A549 (cell line): Measurements from ENCODE around the gene DCAF8. TPM values are rescaled to one million over a fixed set of nuclear protein-coding genes. Genes with fewer than 3 reads are reported as not detected.
A peak's percentile ranks its signal among the peaks of the same experiment; 100 is the strongest.

Experiments
- ATAC-seq, 2 experiments: fragments of 200-7000 bp in 1 of 2; fragments of >200 bp in 1 of 2; cut with Nextera tagmentation in 1 of 2; cut with Tn5 transposase in 1 of 2; 3 replicates each; pipeline versions ENCODE4 v1.8.0 to v1.9.1; 2018 to 2020; ENCODE audit warnings: mild to moderate bottlenecking in 1 of 2, moderate library complexity in 1 of 2
- CTCF ChIA-PET: fragments of 300-600 bp; sonication (Branson Sonifier 250); formaldehyde crosslinking; extraction: SDS; loops from one replicate; lab custom pipeline; 2021; ENCODE audit warnings: antibody characterized with exemption, inconsistent platforms; lab: Yijun Ruan, JAX
- POLR2A ChIA-PET: fragments of 350-600 bp; formaldehyde crosslinking; extraction: SDS; loops from one replicate; lab custom pipeline; 2021; ENCODE audit warnings: antibody characterized with exemption, inconsistent platforms; lab: Yijun Ruan, JAX
- DNase-seq, 2 experiments: peaks; one replicate each; pipeline versions ENCODE4 v3.0.0 to v3.0.0-alpha.2; 2011 to 2016; ENCODE audit warnings: low read depth in 1 of 2, low spot score in 1 of 2
- FAIRE-seq: peaks from 2 replicates; lab custom pipeline; 2011; peaks lifted over from hg19 to GRCh38; lab: Jason Lieb, UNC
- H3K27ac ChIP-seq, 2 experiments: fragments of >200 bp; sonication (Bioruptor Twin); formaldehyde crosslinking; 3 replicates each; pipeline ENCODE4 v1.5.1; 2016 to 2017
- H3K4me1 ChIP-seq: fragments of >200 bp; sonication (Bioruptor Twin); formaldehyde crosslinking; 3 replicates; pipeline ENCODE4 v1.6.1; 2016
- H3K4me2 ChIP-seq: fragments of >200 bp; sonication (Bioruptor Twin); formaldehyde crosslinking; 3 replicates; pipeline ENCODE4 v1.6.1; 2016
- H3K4me3 ChIP-seq: fragments of >200 bp; sonication (Bioruptor Twin); formaldehyde crosslinking; 3 replicates; pipeline ENCODE4 v1.5.1; 2016
- H3K9me3 ChIP-seq: fragments of >200 bp; sonication (Bioruptor Twin); formaldehyde crosslinking; 3 replicates; pipeline ENCODE4 v1.6.1; 2016
- BCL3 ChIP-seq: fragments of >200 bp; sonication (Bioruptor Twin); formaldehyde crosslinking; IDR thresholded peaks from 3 replicates; pipeline ENCODE4 v1.6.1; 2016
- CBX2 ChIP-seq: fragments of 200-600 bp; sonication (generic); IDR thresholded peaks from 2 replicates; pipeline ENCODE4 v1.6.1; 2016; ENCODE audit warnings: low read depth, mild to moderate bottlenecking, borderline replicate concordance
- CEBPB ChIP-seq, 2 experiments: fragments of >200 bp in 1 of 2; sonication (Bioruptor Twin) in 1 of 2; formaldehyde crosslinking in 1 of 2; IDR thresholded peaks; 2 replicates each; pipeline ENCODE4 v1.6.1; 2012 to 2016
- E2F6 ChIP-seq: IDR thresholded peaks from 2 replicates; pipeline ENCODE4 v1.6.1; 2012; ENCODE audit warnings: low read depth, borderline replicate concordance
- EHF ChIP-seq: fragments of 250-450 bp; sonication (Bioruptor Pico); IDR thresholded peaks from 2 replicates; pipeline ENCODE4 v1.5.0; 2020; ENCODE audit warnings: mild to moderate bottlenecking
- ELK1 ChIP-seq: fragments of 150-350 bp; IDR thresholded peaks from 2 replicates; pipeline ENCODE4 v1.6.1; 2014; ENCODE audit warnings: low read depth, mild to moderate bottlenecking, low read length
- FOSB ChIP-seq: fragments of 250-450 bp; sonication (Bioruptor Pico); IDR thresholded peaks from 2 replicates; pipeline ENCODE4 v1.5.0; 2020; ENCODE audit warnings: mild to moderate bottlenecking, moderate library complexity
- FOSL2 ChIP-seq, 2 experiments: fragments of 450-650 bp in 1 of 2; fragments of >200 bp in 1 of 2; sonication (Bioruptor Twin) in 1 of 2; formaldehyde crosslinking; IDR thresholded peaks; 2 replicates each; pipeline versions ENCODE4 v1.5.0 to v1.6.1; 2016 to 2020; ENCODE audit warnings: mild to moderate bottlenecking in 1 of 2, moderate library complexity in 1 of 2
- FOXS1 ChIP-seq: fragments of 250-450 bp; sonication (Bioruptor Pico); IDR thresholded peaks from 2 replicates; pipeline ENCODE4 v1.5.0; 2020; ENCODE audit warnings: mild to moderate bottlenecking, moderate library complexity
- HDAC2 ChIP-seq: fragments of 200-600 bp; sonication (generic); IDR thresholded peaks from 2 replicates; pipeline ENCODE4 v1.6.1; 2016
- HMGXB4 ChIP-seq: fragments of 250-450 bp; sonication (Bioruptor Pico); IDR thresholded peaks from 2 replicates; pipeline ENCODE4 v1.5.0; 2021; ENCODE audit warnings: mild to moderate bottlenecking, moderate library complexity, borderline replicate concordance
- HOXA7 ChIP-seq: fragments of 250-450 bp; sonication (Bioruptor Pico); IDR thresholded peaks from 2 replicates; pipeline ENCODE4 v1.5.0; 2020; ENCODE audit warnings: mild to moderate bottlenecking, moderate library complexity
- JUN ChIP-seq, 2 experiments: fragments of >200 bp; sonication (Bioruptor Twin); formaldehyde crosslinking; IDR thresholded peaks; 2 replicates in 1 of 2; 3 replicates in 1 of 2; pipeline ENCODE4 v1.6.1; 2016 to 2017
- KDM1A ChIP-seq: fragments of 200-600 bp; sonication (generic); IDR thresholded peaks from 2 replicates; pipeline ENCODE4 v1.6.1; 2016; ENCODE audit warnings: low read depth, mild to moderate bottlenecking
- MAFK ChIP-seq: fragments of 450-650 bp; IDR thresholded peaks from 2 replicates; pipeline ENCODE4 v1.6.1; 2014; ENCODE audit not compliant: partially characterized antibody
- MYC ChIP-seq: IDR thresholded peaks from 2 replicates; pipeline ENCODE4 v1.6.1; 2012; ENCODE audit warnings: mild to moderate bottlenecking, inconsistent platforms, low read length, improper control_type of control experiment, borderline replicate concordance
- NFE2L2 ChIP-seq: fragments of 150-350 bp; conservative IDR thresholded peaks from 2 replicates; pipeline ENCODE4 v1.6.1; 2014; ENCODE audit warnings: low read length
- RFX5 ChIP-seq: fragments of 450-650 bp; IDR thresholded peaks from 2 replicates; pipeline ENCODE4 v1.7.1; 2014; ENCODE audit warnings: antibody characterized with exemption, mild to moderate bottlenecking, moderate library complexity
- TFCP2L1 ChIP-seq: fragments of 250-450 bp; sonication (Bioruptor Pico); IDR thresholded peaks from 2 replicates; pipeline ENCODE4 v1.5.0; 2021; ENCODE audit warnings: mild to moderate bottlenecking
- USF2 ChIP-seq: fragments of 450-650 bp; IDR thresholded peaks from 2 replicates; pipeline ENCODE4 v1.6.1; 2014; ENCODE audit warnings: antibody characterized with exemption
- WGBS: methylation state at CpG from one replicate; pipeline ENCODE4 v1.1.6; 2017; ENCODE audit errors: missing lambda C conversion rate; 5-methylcytosine and 5-hydroxymethylcytosine counted together
- polyA plus RNA-seq, 4 experiments: library from polyadenylated mRNA; depleted of rRNA in 3 of 4; stranded (reverse); fragments of >200 nt; fragmentation: RNase III in 1 of 4; extraction: RNeasy Plus Mini Kit Qiagen cat#74134 plus additional on column Dnase treatment in 1 of 4; gene quantifications; 2 replicates in 3 of 4; 3 replicates in 1 of 4; pipeline ENCODE4 v1.2.3, GENCODE V29; 2011 to 2017

The DCAF8 gene
- polyA plus RNA-seq, 2 of the 4 experiments (the other 2 are of a cell fraction): 69.8 to 113 TPM

- Histone ChIP-seq H3K4me3 (no peak overlapping the region), H3K9me3 (no peaks in the 10 kb centered on the region), H3K4me2 (no peak overlapping the region), H3K4me1 (peaks cover 10% of the 10 kb centered on the region; the same call in 2 of the 3 replicates)
- POLR2A ChIA-PET: no interaction called here
- no peak for DNase-seq
- CTCF ChIA-PET: interaction anchor here (0.9 to 2.5 kb wide), 7 partner anchors 11 to 103 kb away, joined by 3 to 7 read pairs (median 3); no protein-coding TSS in a partner anchor
- FAIRE-seq: no peak
- ATAC-seq: peak in 1 of 2 experiments; percentile 13; a peak in 1 of 6 replicates
- WGBS: 53% methylated on average over 2 of the region's 2 CpGs
- TF ChIP-seq CBX2 (no peak), BCL3 (no peak), HOXA7 (no peak), FOSB (CRISPR knock-in tag) (no peak), EHF (no peak), TFCP2L1 (CRISPR knock-in tag) (no peak), MYC (no peak), HDAC2 (no peak), CEBPB (IDR thresholded peaks at IDR 0.05) (no peak), HMGXB4 (CRISPR knock-in tag) (no peak), ELK1 (no peak), FOXS1 (CRISPR knock-in tag) (no peak), JUN (IDR thresholded peaks at IDR 0.05) (no peak), NFE2L2 (no peak), MAFK (no peak), E2F6 (no peak), RFX5 (no peak), KDM1A (no peak)
- TF ChIP-seq, all 56 proteins: peak for 0
- no peak overlapping the region for H3K27ac ChIP-seq
Observed at GRCh38 chr1:160186729-160187128, 75.6 kb downstream of the DCAF8 start.

- POLR2A ChIA-PET: no interaction called here
- ATAC-seq (no peak; a peak in 1 of 6 replicates), DNase-seq (no peak), FAIRE-seq (no peak)
- Histone ChIP-seq H3K4me1 (peaks cover 10% of the 10 kb centered on the region; the same call in 2 of the 3 replicates), H3K27ac (no peak overlapping the region), H3K4me2 (no peak overlapping the region), H3K9me3 (no peaks in the 10 kb centered on the region), H3K4me3 (no peak overlapping the region)
- CTCF ChIA-PET: interaction anchor here (0.9 to 2.5 kb wide), 7 partner anchors 11 to 102 kb away, joined by 3 to 7 read pairs (median 3); no protein-coding TSS in a partner anchor
- TF ChIP-seq FOSL2 (IDR thresholded peaks at IDR 0.05): no peak
- no peak for TF ChIP-seq FOSL2 (CRISPR knock-in tag; IDR thresholded peaks at IDR 0.05)
- TF ChIP-seq HDAC2: no peak
- TF ChIP-seq USF2: no peak
- 81% methylated on average over 7 of the region's 7 CpGs for WGBS
Observed at GRCh38 chr1:160186246-160186645, 76.1 kb downstream of the DCAF8 start.
